SK-N-SH treated with all-trans-retinoic acid at 6 μM for 48 hours (cell line): ENCODE results near the gene IL20.

Source experiments
- ATAC-seq: fragments of 200-7000 bp; cut with Tn5 transposase; 3 replicates; pipeline ENCODE4 v1.9.1; 2020; ENCODE audit warnings: mild to moderate bottlenecking, moderate library complexity
- ARNTL ChIP-seq: fragments of 450-650 bp; formaldehyde crosslinking; IDR thresholded peaks from 2 replicates; pipeline ENCODE4 v1.5.0; 2020; ENCODE audit warnings: low read depth, mild to moderate bottlenecking, moderate library complexity, borderline replicate concordance
- BACH2 ChIP-seq: fragments of 250-450 bp; sonication (Bioruptor Pico); IDR thresholded peaks from 2 replicates; pipeline ENCODE4 v1.9.0; 2021; ENCODE audit warnings: mild to moderate bottlenecking, borderline replicate concordance
- CREB5 ChIP-seq: fragments of 250-450 bp; sonication (Bioruptor Pico); IDR thresholded peaks from 2 replicates; pipeline ENCODE4 v1.5.1; 2020; ENCODE audit warnings: low read depth, mild to moderate bottlenecking, moderate library complexity
- CSDC2 ChIP-seq: fragments of 250-450 bp; sonication (Bioruptor Pico); IDR thresholded peaks from 2 replicates; pipeline ENCODE4 v1.5.0; 2020; ENCODE audit warnings: mild to moderate bottlenecking, moderate library complexity
- CSRNP3 ChIP-seq: fragments of 250-450 bp; sonication (Bioruptor Pico); IDR thresholded peaks from 2 replicates; pipeline ENCODE4 v1.5.1; 2021; ENCODE audit warnings: mild to moderate bottlenecking, moderate library complexity
- ESRRG ChIP-seq: fragments of 250-450 bp; sonication (Bioruptor Pico); IDR thresholded peaks from 2 replicates; pipeline ENCODE4 v1.6.1; 2021; ENCODE audit warnings: mild to moderate bottlenecking
- GLIS3 ChIP-seq: fragments of 250-450 bp; sonication (Bioruptor Pico); IDR thresholded peaks from 2 replicates; pipeline ENCODE4 v1.5.0; 2020; ENCODE audit warnings: mild to moderate bottlenecking, moderate library complexity
- ISL1 ChIP-seq: fragments of 250-450 bp; sonication (Bioruptor Pico); IDR thresholded peaks from 2 replicates; pipeline ENCODE4 v2.1.2; 2022; ENCODE audit warnings: mild to moderate bottlenecking, moderate library complexity
- OSR1 ChIP-seq: fragments of 250-450 bp; sonication (Bioruptor Pico); IDR thresholded peaks from 2 replicates; pipeline ENCODE4 v1.8.0; 2022; ENCODE audit warnings: moderate library complexity, mild to moderate bottlenecking, inconsistent platforms
- PATZ1 ChIP-seq: fragments of 250-450 bp; sonication (Bioruptor Pico); IDR thresholded peaks from 2 replicates; pipeline ENCODE4 v1.8.0; 2020; ENCODE audit warnings: mild to moderate bottlenecking, moderate library complexity, borderline replicate concordance
- POU6F1 ChIP-seq: fragments of 250-450 bp; sonication (Bioruptor Pico); IDR thresholded peaks from 2 replicates; pipeline ENCODE4 v1.8.0; 2021; ENCODE audit warnings: low read depth, mild to moderate bottlenecking, moderate library complexity, borderline replicate concordance
- PPARA ChIP-seq: fragments of 250-450 bp; sonication (Bioruptor Pico); IDR thresholded peaks from 2 replicates; pipeline ENCODE4 v1.5.0; 2020; ENCODE audit warnings: mild to moderate bottlenecking, borderline replicate concordance
- RARB ChIP-seq: fragments of 250-450 bp; sonication (Bioruptor Pico); IDR thresholded peaks from 2 replicates; pipeline ENCODE4 v1.8.0; 2021; ENCODE audit warnings: mild to moderate bottlenecking, moderate library complexity
- SNAI2 ChIP-seq: fragments of 250-450 bp; sonication (Bioruptor Pico); IDR thresholded peaks from 2 replicates; pipeline ENCODE4 v1.5.0; 2020; ENCODE audit warnings: mild to moderate bottlenecking, moderate library complexity
- TCF4 ChIP-seq: fragments of 250-450 bp; sonication (Bioruptor Pico); IDR thresholded peaks from 2 replicates; pipeline ENCODE4 v1.8.0; 2021; ENCODE audit warnings: mild to moderate bottlenecking, moderate library complexity, borderline replicate concordance
- TOX ChIP-seq: fragments of 250-450 bp; sonication (Bioruptor Pico); IDR thresholded peaks from 2 replicates; pipeline ENCODE4 v1.8.0; 2021; ENCODE audit warnings: mild to moderate bottlenecking, moderate library complexity, borderline replicate concordance
- TSHZ2 ChIP-seq: fragments of 250-450 bp; sonication (Bioruptor Pico); IDR thresholded peaks from 2 replicates; pipeline ENCODE4 v1.5.0; 2020; ENCODE audit warnings: mild to moderate bottlenecking, moderate library complexity
- ZC3H10 ChIP-seq: fragments of 250-450 bp; sonication (Bioruptor Pico); IDR thresholded peaks from 2 replicates; pipeline ENCODE4 v1.5.1; 2021; ENCODE audit warnings: mild to moderate bottlenecking, moderate library complexity
- ZFP30 ChIP-seq: fragments of 450-650 bp; formaldehyde crosslinking; IDR thresholded peaks from 2 replicates; pipeline ENCODE4 v1.5.0; 2022; ENCODE audit warnings: mild to moderate bottlenecking, moderate library complexity
- ZNF565 ChIP-seq: fragments of 450-650 bp; formaldehyde crosslinking; conservative IDR thresholded peaks from 2 replicates; pipeline ENCODE4 v1.5.0; 2020; ENCODE audit warnings: low read depth, mild to moderate bottlenecking, moderate library complexity
- ZNF70 ChIP-seq: fragments of 450-650 bp; formaldehyde crosslinking; IDR thresholded peaks from 2 replicates; pipeline ENCODE4 v1.5.0; 2020; ENCODE audit warnings: mild to moderate bottlenecking, moderate library complexity
- ZNF8 ChIP-seq: fragments of 450-650 bp; formaldehyde crosslinking; IDR thresholded peaks from 2 replicates; pipeline ENCODE4 v1.5.0; 2020; ENCODE audit warnings: mild to moderate bottlenecking, moderate library complexity

IL20 gene

GRCh38 chr1:206821493-206821892, 43.9 kb upstream of the IL20 start:
- TF ChIP-seq TOX (CRISPR knock-in tag) (no peak), PATZ1 (CRISPR knock-in tag) (no peak), ZNF70 (CRISPR knock-in tag) (no peak), ZNF565 (CRISPR knock-in tag) (no peak), ESRRG (no peak), TCF4 (CRISPR knock-in tag) (no peak)
- ATAC-seq: no peak

GRCh38 chr1:206823727-206824126, 41.7 kb upstream of the IL20 start:
- ATAC-seq: no peak
- no peak for TF ChIP-seq CSRNP3 (CRISPR knock-in tag)
- no peak for TF ChIP-seq ESRRG
- no peak for TF ChIP-seq ARNTL
- TF ChIP-seq ZNF565 (CRISPR knock-in tag): no peak
- no peak for TF ChIP-seq GLIS3
- no peak for TF ChIP-seq ISL1 (CRISPR knock-in tag)
- TF ChIP-seq TCF4 (CRISPR knock-in tag): no peak
- no peak for TF ChIP-seq POU6F1 (CRISPR knock-in tag)
- no peak for TF ChIP-seq SNAI2 (CRISPR knock-in tag)
- no peak for TF ChIP-seq TOX (CRISPR knock-in tag)
- no peak for TF ChIP-seq BACH2
- TF ChIP-seq ZNF8: no peak
- TF ChIP-seq ZNF70 (CRISPR knock-in tag): no peak
- TF ChIP-seq CSDC2 (CRISPR knock-in tag): no peak
- TF ChIP-seq TSHZ2: no peak
- TF ChIP-seq CREB5 (CRISPR knock-in tag): no peak
- TF ChIP-seq PPARA (CRISPR knock-in tag): no peak

GRCh38 chr1:206824331-206824730, 41.1 kb upstream of the IL20 start:
- ATAC-seq: peak; percentile 28; the same call in 2 of the 3 replicates
- TF ChIP-seq ZFP30 (CRISPR knock-in tag) (no peak), TCF4 (CRISPR knock-in tag) (no peak), CSDC2 (CRISPR knock-in tag) (no peak), ZC3H10 (CRISPR knock-in tag) (no peak), ESRRG (no peak), RARB (CRISPR knock-in tag) (no peak), BACH2 (no peak), ARNTL (no peak), TSHZ2 (no peak), OSR1 (CRISPR knock-in tag) (no peak)
